IMR-90 (cell line): Measurements from ENCODE around the gene FA2H. TPM values are rescaled to one million over a fixed set of nuclear protein-coding genes. Genes with fewer than 3 reads are reported as not detected.

Experiments
- ATAC-seq: fragments of 200-7000 bp; cut with Tn5 transposase; 2 replicates; pipeline ENCODE4 v1.9.1; 2020; ENCODE audit warnings: low read depth, mild to moderate bottlenecking, moderate library complexity
- BruUV-seq: library from RNA; stranded (reverse); fragments of 400-500 nt; replicated peaks from 2 replicates; lab custom pipeline; 2021; lab: Mats Ljungman, UMichigan
- CTCF ChIA-PET: fragments of 300-600 bp; formaldehyde crosslinking; extraction: SDS; loops from one replicate; lab custom pipeline; 2021; ENCODE audit warnings: antibody characterized with exemption; lab: Yijun Ruan, JAX
- POLR2A ChIA-PET: fragments of 300-600 bp; sonication (Branson Sonifier 250); formaldehyde crosslinking; loops from one replicate; lab custom pipeline; 2022; ENCODE audit warnings: antibody characterized with exemption; ENCODE audit not compliant: unreplicated experiment; lab: Charles Lee
- DNase-seq: peaks from one replicate; pipeline ENCODE4 v3.0.0; 2013
- H2AFZ ChIP-seq: replicated peaks from 2 replicates; pipeline ENCODE3; 2013; ENCODE audit warnings: low read length, mild to moderate bottlenecking; ENCODE audit not compliant: poor library complexity
- H2AK5ac ChIP-seq: 2 replicates; pipeline ENCODE4 v1.6.1; 2013; ENCODE audit warnings: low read depth, low read length, inconsistent platforms
- H2AK9ac ChIP-seq: replicated peaks from 2 replicates; pipeline ENCODE3; 2013; ENCODE audit warnings: mild to moderate bottlenecking, low read depth, low read length, moderate library complexity; ENCODE audit not compliant: poor library complexity
- H2BK120ac ChIP-seq: 2 replicates; pipeline ENCODE4 v1.6.1; 2013; ENCODE audit warnings: low read depth, low read length, inconsistent platforms
- H2BK15ac ChIP-seq: 3 replicates; pipeline ENCODE4 v1.6.1; 2013; ENCODE audit warnings: low read depth, low read length, inconsistent platforms
- H2BK20ac ChIP-seq: 2 replicates; pipeline ENCODE4 v1.6.1; 2013; ENCODE audit warnings: low read depth, mild to moderate bottlenecking, inconsistent platforms, low read length, moderate library complexity
- H2BK5ac ChIP-seq: 2 replicates; pipeline ENCODE4 v1.6.1; 2013; ENCODE audit warnings: mild to moderate bottlenecking, low read depth, low read length, inconsistent platforms; ENCODE audit not compliant: poor library complexity, severe bottlenecking
- H3K14ac ChIP-seq: replicated peaks from 2 replicates; pipeline ENCODE4 v1.6.1; 2013; ENCODE audit warnings: low read depth, low read length, inconsistent platforms
- H3K18ac ChIP-seq: 2 replicates; pipeline ENCODE4 v1.6.1; 2013; ENCODE audit warnings: low read depth, low read length, control low read depth
- H3K23ac ChIP-seq: 2 replicates; pipeline ENCODE4 v1.6.1; 2013; ENCODE audit warnings: low read depth, low read length, inconsistent platforms
- H3K27ac ChIP-seq: 2 replicates; pipeline ENCODE4 v1.5.1; 2013; ENCODE audit warnings: mild to moderate bottlenecking, control low read depth, low read length; ENCODE audit not compliant: insufficient read depth
- H3K27me3 ChIP-seq: 2 replicates; pipeline ENCODE4 v1.6.1; 2013; ENCODE audit warnings: low read length; ENCODE audit not compliant: control insufficient read depth, insufficient read depth
- H3K36me3 ChIP-seq: 2 replicates; pipeline ENCODE4 v1.6.1; 2013; ENCODE audit warnings: low read length, mixed read lengths; ENCODE audit not compliant: control insufficient read depth, insufficient read depth
- H3K4ac ChIP-seq: 2 replicates; pipeline ENCODE4 v1.6.1; 2013; ENCODE audit warnings: low read depth, low read length, inconsistent platforms
- H3K4me1 ChIP-seq: 2 replicates; pipeline ENCODE4 v1.6.1; 2013; ENCODE audit warnings: low read length, mixed read lengths; ENCODE audit not compliant: control insufficient read depth, insufficient read depth
- H3K4me2 ChIP-seq: 2 replicates; pipeline ENCODE4 v1.6.1; 2013; ENCODE audit warnings: low read depth, mild to moderate bottlenecking, control low read depth, low read length, moderate library complexity
- H3K4me3 ChIP-seq: 2 replicates; pipeline ENCODE4 v1.5.1; 2013; ENCODE audit warnings: low read depth, mild to moderate bottlenecking, control low read depth, low read length, moderate library complexity; ENCODE audit not compliant: insufficient read depth
- H3K56ac ChIP-seq: 2 replicates; pipeline ENCODE4 v1.6.1; 2013; ENCODE audit warnings: low read length, inconsistent platforms; ENCODE audit not compliant: insufficient read depth; ENCODE audit errors: extremely low read depth
- H3K79me1 ChIP-seq, 2 experiments: 2 replicates each; pipeline ENCODE4 v1.6.1; 2013; ENCODE audit warnings: low read length in 2 of 2, inconsistent platforms in 1 of 2, low read depth in 1 of 2
- H3K9ac ChIP-seq: 2 replicates; pipeline ENCODE4 v1.6.1; 2013; ENCODE audit warnings: low read depth, low read length, control low read depth
- H3K9me1 ChIP-seq: 2 replicates; pipeline ENCODE4 v1.6.1; 2013; ENCODE audit warnings: low read length, inconsistent platforms; ENCODE audit not compliant: insufficient read depth
- H3K9me3 ChIP-seq: 2 replicates; pipeline ENCODE4 v1.6.1; 2013; ENCODE audit warnings: low read length; ENCODE audit not compliant: control insufficient read depth, insufficient read depth
- H4K20me1 ChIP-seq: 2 replicates; pipeline ENCODE4 v1.6.1; 2013; ENCODE audit warnings: low read length, inconsistent platforms; ENCODE audit not compliant: insufficient read depth
- H4K5ac ChIP-seq: 2 replicates; pipeline ENCODE4 v1.6.1; 2013; ENCODE audit warnings: mild to moderate bottlenecking, low read depth, low read length, control low read depth
- H4K8ac ChIP-seq, 2 experiments: 2 replicates each; pipeline ENCODE4 v1.6.1; 2013; ENCODE audit warnings: low read depth in 2 of 2, low read length in 2 of 2, control low read depth in 1 of 2, inconsistent platforms in 1 of 2
- H4K91ac ChIP-seq: 2 replicates; pipeline ENCODE4 v1.6.1; 2013; ENCODE audit warnings: low read depth, low read length, inconsistent platforms; ENCODE audit not compliant: insufficient read depth
- BHLHE40 ChIP-seq: fragments of 150-350 bp; IDR thresholded peaks from 2 replicates; pipeline ENCODE4 v1.6.1; 2016; ENCODE audit warnings: mild to moderate bottlenecking, low read depth, low read length
- CEBPB ChIP-seq: IDR thresholded peaks from 2 replicates; pipeline ENCODE4 v1.6.1; 2012; ENCODE audit warnings: low read depth, low read length, improper control_type of control experiment
- CHD1 ChIP-seq: IDR thresholded peaks from 2 replicates; pipeline ENCODE4 v1.6.1; 2012; ENCODE audit warnings: low read depth, low read length, improper control_type of control experiment
- CTCF ChIP-seq: conservative IDR thresholded peaks from 2 replicates; pipeline ENCODE4 v1.5.1; 2012; ENCODE audit warnings: mild to moderate bottlenecking, low read depth, low read length, improper control_type of control experiment
- ELK1 ChIP-seq: fragments of 150-350 bp; IDR thresholded peaks from 2 replicates; pipeline ENCODE4 v1.6.1; 2016; ENCODE audit warnings: low read depth, mild to moderate bottlenecking, low read length, moderate library complexity, borderline replicate concordance
- FOS ChIP-seq: fragments of 150-350 bp; IDR thresholded peaks from 2 replicates; pipeline ENCODE4 v1.6.1; 2016; ENCODE audit warnings: low read depth, low read length
- MAFK ChIP-seq: IDR thresholded peaks from 2 replicates; pipeline ENCODE4 v1.6.1; 2012; ENCODE audit warnings: low read depth, low read length, improper control_type of control experiment
- MAZ ChIP-seq: IDR thresholded peaks from 2 replicates; pipeline ENCODE4 v1.6.1; 2012; ENCODE audit warnings: low read depth, mild to moderate bottlenecking, low read length, improper control_type of control experiment, moderate library complexity, borderline replicate concordance
- MXI1 ChIP-seq: IDR thresholded peaks from 2 replicates; pipeline ENCODE4 v1.6.1; 2012; ENCODE audit warnings: low read depth, mild to moderate bottlenecking, low read length, moderate library complexity, borderline replicate concordance
- NFE2L2 ChIP-seq: fragments of 150-350 bp; IDR thresholded peaks from 2 replicates; pipeline ENCODE4 v1.6.1; 2016; ENCODE audit warnings: low read depth, mild to moderate bottlenecking, low read length
- RAD21 ChIP-seq: IDR thresholded peaks from 2 replicates; pipeline ENCODE4 v1.6.1; 2012; ENCODE audit warnings: low read length, improper control_type of control experiment
- RFX5 ChIP-seq: IDR thresholded peaks from 2 replicates; pipeline ENCODE4 v1.8.0; 2012; ENCODE audit warnings: low read depth, mild to moderate bottlenecking, low read length, moderate library complexity
- SMC3 ChIP-seq: fragments of 150-350 bp; IDR thresholded peaks from 2 replicates; pipeline ENCODE4 v1.6.1; 2016; ENCODE audit warnings: low read depth, mild to moderate bottlenecking, antibody characterized with exemption, low read length, moderate library complexity
- WGBS, 2 experiments: methylation state at CpG; one replicate each; pipeline versions ENCODE4 v1.1.5 to v1.1.7; 2013; ENCODE audit warnings: missing lambda C conversion rate in 2 of 2; ENCODE audit not compliant: insufficient read length in 1 of 2; ENCODE audit errors: extremely low coverage in 2 of 2; 5-methylcytosine and 5-hydroxymethylcytosine counted together
- dilution Hi-C: fragments of 300-500 bp; cut with HindIII; formaldehyde crosslinking; loops from one replicate; pipeline ENCODE4 v1.14.3; 2018; ENCODE audit warnings: low sequenced_read_pairs; ENCODE audit not compliant: unreplicated experiment
- in situ Hi-C: fragments of 300-500 bp; cut with MboI; formaldehyde crosslinking; loops from 3 replicates; pipeline ENCODE4 v1.14.3; 2019; ENCODE audit warnings: low sequenced_read_pairs, inconsistent platforms, mixed read lengths
- intact Hi-C: fragments of 100-400 bp; cut with micrococcal nuclease; formaldehyde crosslinking; loops from 2 replicates; pipeline ENCODE4 v1.10.0; 2022
- polyA plus RNA-seq, 3 experiments: library from polyadenylated mRNA; depleted of rRNA; stranded (reverse); fragments of >200 nt; gene quantifications; 2 replicates each; pipeline ENCODE4 v1.2.3, GENCODE V29; 2012; ENCODE audit warnings: low replicate concordance in 1 of 3
- total RNA-seq: library from RNA; depleted of rRNA; stranded (reverse); fragments of >200 nt; gene quantifications from 2 replicates; pipeline ENCODE4 v1.2.3, GENCODE V29; 2012
- TF ChIP-seq, protein P1 (sequence below): fragments of 150-350 bp; IDR thresholded peaks from 2 replicates; pipeline ENCODE4 v1.6.1; 2017; ENCODE audit warnings: mild to moderate bottlenecking, antibody characterized with exemption, low read length, low read depth

FA2H gene
- total and polyA plus RNA-seq, 2 of the 4 experiments (the other 2 are of a cell fraction): not detected

GRCh38 chr16:74731853-74732477 lies 42.7 kb downstream of the FA2H start:
- no TSS peak for BruUV-seq
- DNase-seq (no peak), ATAC-seq (no peak)
- H3K36me3 ChIP-seq: no peaks in the 10 kb centered on the region
- H3K18ac ChIP-seq: no peak overlapping the region
- no peak overlapping the region for H2AK9ac ChIP-seq
- dilution Hi-C loops (no loop called here), intact Hi-C loops (no loop called here), in situ Hi-C loops (no loop called here)
- no peak overlapping the region for H3K14ac ChIP-seq
- H3K4me2 ChIP-seq: no peak overlapping the region
- H2BK5ac ChIP-seq: no peak overlapping the region
- H3K9me1 ChIP-seq: peaks cover 3% of the 10 kb centered on the region; the same call in 1 of the 2 replicates
- no peak overlapping the region for H2BK20ac ChIP-seq
- H3K9ac ChIP-seq: no peak overlapping the region
- H2BK15ac ChIP-seq: no peak overlapping the region
- H4K5ac ChIP-seq: no peak overlapping the region
- H2AFZ ChIP-seq: no peak overlapping the region
- no peak overlapping the region for H4K91ac ChIP-seq
- WGBS, 2 experiments: no CpG with 5 or more reads among the region's 8 CpGs
- no peak overlapping the region for H3K4ac ChIP-seq
- no peak overlapping the region for H3K4me3 ChIP-seq
- H3K4me1 ChIP-seq: peaks cover 15% of the 10 kb centered on the region
- H3K27me3 ChIP-seq: 0 out of 2 replicates have a peak, but pooled peaks cover 3% of the 10 kb centered on the region
- H2AK5ac ChIP-seq: no peak overlapping the region
- H3K56ac ChIP-seq: no peak overlapping the region
- no peak overlapping the region for H2BK120ac ChIP-seq
- H4K20me1 ChIP-seq: no peaks in the 10 kb centered on the region
- POLR2A ChIA-PET: interaction anchor here (0.6 kb wide), 1 partner anchor 414 kb away, joined by 3 read pairs; no protein-coding TSS in a partner anchor
- no peak for TF ChIP-seq RAD21
- TF ChIP-seq RFX5: no peak
- no peak for TF ChIP-seq CTCF
- TF ChIP-seq MXI1: no peak
- no peak for TF ChIP-seq MAZ
- no peak for TF ChIP-seq FOS
- TF ChIP-seq CHD1: no peak
- TF ChIP-seq ELK1: no peak
- TF ChIP-seq, protein P1, sequence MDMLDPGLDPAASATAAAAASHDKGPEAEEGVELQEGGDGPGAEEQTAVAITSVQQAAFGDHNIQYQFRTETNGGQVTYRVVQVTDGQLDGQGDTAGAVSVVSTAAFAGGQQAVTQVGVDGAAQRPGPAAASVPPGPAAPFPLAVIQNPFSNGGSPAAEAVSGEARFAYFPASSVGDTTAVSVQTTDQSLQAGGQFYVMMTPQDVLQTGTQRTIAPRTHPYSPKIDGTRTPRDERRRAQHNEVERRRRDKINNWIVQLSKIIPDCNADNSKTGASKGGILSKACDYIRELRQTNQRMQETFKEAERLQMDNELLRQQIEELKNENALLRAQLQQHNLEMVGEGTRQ: no peak
- TF ChIP-seq CEBPB: no peak
- TF ChIP-seq NFE2L2: no peak
- TF ChIP-seq MAFK: no peak
- TF ChIP-seq BHLHE40: no peak
- no peak for TF ChIP-seq SMC3
- no peak overlapping the region for H3K23ac ChIP-seq
- H3K27ac ChIP-seq: no peak overlapping the region
- H4K8ac ChIP-seq: no peak overlapping the region
- CTCF ChIA-PET: no interaction called here
- H3K79me1 ChIP-seq: no peaks in the 10 kb centered on the region
- peaks cover 3% of the 10 kb centered on the region; the same call in 1 of the 2 replicates for H3K9me3 ChIP-seq
